Kidney epithelial cell (primary cell): ENCODE measurements around the gene LRIG2. TPM values are rescaled to one million over a fixed set of nuclear protein-coding genes. Genes with fewer than 3 reads are reported as not detected.

Source experiments
- DNase-seq: peaks from one replicate; pipeline ENCODE4 v3.0.0-alpha.2; 2010; ENCODE audit warnings: low read depth
- H3K27me3 ChIP-seq: 2 replicates; pipeline ENCODE4 v1.6.0; 2011; ENCODE audit warnings: low read length; ENCODE audit not compliant: control insufficient read depth, insufficient read depth
- H3K36me3 ChIP-seq: 2 replicates; pipeline ENCODE4 v1.5.1; 2011; ENCODE audit warnings: low read length; ENCODE audit not compliant: control insufficient read depth, insufficient read depth
- H3K4me3 ChIP-seq: 2 replicates; pipeline ENCODE4 v1.5.1; 2011; ENCODE audit warnings: low read depth, mild to moderate bottlenecking, control low read depth, low read length
- CTCF ChIP-seq: IDR thresholded peaks from 2 replicates; pipeline ENCODE4 v1.5.1; 2011; ENCODE audit warnings: mild to moderate bottlenecking, moderate library complexity, low read length, control low read depth, inconsistent platforms; ENCODE audit not compliant: insufficient read depth, poor library complexity, severe bottlenecking
- total RNA-seq: library from RNA; depleted of rRNA; stranded (reverse); fragments of >200 nt; gene quantifications from 2 replicates; pipeline ENCODE4 v1.2.3, GENCODE V29; 2015

LRIG2 gene
- total RNA-seq, 1 donor from 2014 or later, result 8.3 TPM

GRCh38 chr1:113128116-113128515, 55.1 kb downstream of the LRIG2 start:
- H3K4me3 ChIP-seq, result no peak overlapping the region
- no peaks in the 10 kb centered on the region for H3K36me3 ChIP-seq
- TF ChIP-seq CTCF, result no peak
- no peaks in the 10 kb centered on the region for H3K27me3 ChIP-seq
- DNase-seq, result no peak

- TF ChIP-seq CTCF, result no peak
- no peaks in the 10 kb centered on the region for H3K27me3 ChIP-seq
- no peak for DNase-seq
- H3K36me3 ChIP-seq, result no peaks in the 10 kb centered on the region
- no peak overlapping the region for H3K4me3 ChIP-seq
These were observed 56.7 kb downstream of the LRIG2 start for GRCh38 chr1:113129529-113130185.

GRCh38 chr1:113133038-113133437, 60.0 kb downstream of the LRIG2 start:
- no peak for TF ChIP-seq CTCF
- DNase-seq, result no peak
- Histone ChIP-seq H3K27me3 (no peaks in the 10 kb centered on the region), H3K4me3 (no peak overlapping the region), H3K36me3 (no peaks in the 10 kb centered on the region)

GRCh38 chr1:113133759-113134158, 60.8 kb downstream of the LRIG2 start:
- Histone ChIP-seq H3K36me3 (no peaks in the 10 kb centered on the region), H3K4me3 (no peak overlapping the region), H3K27me3 (no peaks in the 10 kb centered on the region)
- DNase-seq, result no peak
- no peak for TF ChIP-seq CTCF

GRCh38 chr1:113135460-113135859, 62.5 kb downstream of the LRIG2 start:
- no peak for TF ChIP-seq CTCF
- DNase-seq, result no peak
- Histone ChIP-seq H3K36me3 (no peaks in the 10 kb centered on the region), H3K27me3 (no peaks in the 10 kb centered on the region), H3K4me3 (no peak overlapping the region)

GRCh38 chr1:113136476-113136875, 63.5 kb downstream of the LRIG2 start:
- no peak for TF ChIP-seq CTCF
- H3K36me3 ChIP-seq, result no peaks in the 10 kb centered on the region
- H3K4me3 ChIP-seq, result no peak overlapping the region
- DNase-seq, result no peak
- no peaks in the 10 kb centered on the region for H3K27me3 ChIP-seq
